ENCODE data around the gene FGD5.

FGD5 gene

GRCh38 chr3:14824646-14825045 lies 5.9 kb downstream of the FGD5 start:
- no peak for DNase-seq (ENCODE audit: low read depth)

GRCh38 chr3:14826069-14826468 lies 7.3 kb downstream of the FGD5 start:
- no peak for DNase-seq (ENCODE audit: low read depth)

- DNase-seq (ENCODE audit: low read depth): no peak
These were observed 9.0 kb downstream of the FGD5 start for GRCh38 chr3:14827776-14828175.

GRCh38 chr3:14829811-14830210 lies 11.0 kb downstream of the FGD5 start:
- DNase-seq (ENCODE audit: low read depth): no peak

GRCh38 chr3:14831916-14832450 lies 13.2 kb downstream of the FGD5 start:
- no peak for DNase-seq (ENCODE audit: low read depth)

- DNase-seq (ENCODE audit: low read depth): no peak
These were observed 14.4 kb downstream of the FGD5 start for GRCh38 chr3:14832975-14833722.

GRCh38 chr3:14834121-14834520 lies 15.4 kb downstream of the FGD5 start:
- DNase-seq (ENCODE audit: low read depth): no peak

GRCh38 chr3:14834807-14835466 lies 16.2 kb downstream of the FGD5 start:
- DNase-seq (ENCODE audit: low read depth): no peak

- no peak for DNase-seq (ENCODE audit: low read depth)
These were observed 17.3 kb downstream of the FGD5 start for GRCh38 chr3:14836049-14836468.

- DNase-seq (ENCODE audit: low read depth): no peak
These were observed 18.6 kb downstream of the FGD5 start for GRCh38 chr3:14837186-14837877.

- no peak for DNase-seq (ENCODE audit: low read depth)
These were observed 19.1 kb downstream of the FGD5 start for GRCh38 chr3:14837878-14838258.

GRCh38 chr3:14839236-14839635 lies 20.5 kb downstream of the FGD5 start:
- no peak for DNase-seq (ENCODE audit: low read depth)

GRCh38 chr3:14841836-14842235 lies 23.1 kb downstream of the FGD5 start:
- DNase-seq (ENCODE audit: low read depth): no peak

GRCh38 chr3:14842277-14842676 lies 23.5 kb downstream of the FGD5 start:
- DNase-seq (ENCODE audit: low read depth): no peak

- DNase-seq (ENCODE audit: low read depth): no peak
These were observed 24.6 kb downstream of the FGD5 start for GRCh38 chr3:14843321-14843720.

GRCh38 chr3:14844386-14845170 lies 25.8 kb downstream of the FGD5 start:
- no peak for DNase-seq (ENCODE audit: low read depth)

- no peak for DNase-seq (ENCODE audit: low read depth)
These were observed 26.4 kb downstream of the FGD5 start for GRCh38 chr3:14845180-14845579.

GRCh38 chr3:14845826-14846225 lies 27.1 kb downstream of the FGD5 start:
- DNase-seq (ENCODE audit: low read depth): no peak

- DNase-seq (ENCODE audit: low read depth): no peak
These were observed 27.6 kb downstream of the FGD5 start for GRCh38 chr3:14846226-14846880.

GRCh38 chr3:14847613-14848541 lies 29.1 kb downstream of the FGD5 start:
- DNase-seq (ENCODE audit: low read depth): no peak

Data from GM04503 (cell line).